ENCODE results near the gene GTF3C5. TPM values are rescaled to one million over a fixed set of nuclear protein-coding genes. Genes with fewer than 3 reads are reported as not detected.
"Not testable (repeated sequence)": the region's sequence is repeated elsewhere in the genome, so short reads cannot be mapped to it uniquely, and the experiment has no call there.

The GTF3C5 gene, protein sequence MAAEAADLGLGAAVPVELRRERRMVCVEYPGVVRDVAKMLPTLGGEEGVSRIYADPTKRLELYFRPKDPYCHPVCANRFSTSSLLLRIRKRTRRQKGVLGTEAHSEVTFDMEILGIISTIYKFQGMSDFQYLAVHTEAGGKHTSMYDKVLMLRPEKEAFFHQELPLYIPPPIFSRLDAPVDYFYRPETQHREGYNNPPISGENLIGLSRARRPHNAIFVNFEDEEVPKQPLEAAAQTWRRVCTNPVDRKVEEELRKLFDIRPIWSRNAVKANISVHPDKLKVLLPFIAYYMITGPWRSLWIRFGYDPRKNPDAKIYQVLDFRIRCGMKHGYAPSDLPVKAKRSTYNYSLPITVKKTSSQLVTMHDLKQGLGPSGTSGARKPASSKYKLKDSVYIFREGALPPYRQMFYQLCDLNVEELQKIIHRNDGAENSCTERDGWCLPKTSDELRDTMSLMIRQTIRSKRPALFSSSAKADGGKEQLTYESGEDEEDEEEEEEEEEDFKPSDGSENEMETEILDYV
- 10 to 100 TPM; 61.3 to 85.1 (median 67.9) TPM for polyA plus RNA-seq (ENCODE audit: insufficient read length in 4 of 4)

DNA sequence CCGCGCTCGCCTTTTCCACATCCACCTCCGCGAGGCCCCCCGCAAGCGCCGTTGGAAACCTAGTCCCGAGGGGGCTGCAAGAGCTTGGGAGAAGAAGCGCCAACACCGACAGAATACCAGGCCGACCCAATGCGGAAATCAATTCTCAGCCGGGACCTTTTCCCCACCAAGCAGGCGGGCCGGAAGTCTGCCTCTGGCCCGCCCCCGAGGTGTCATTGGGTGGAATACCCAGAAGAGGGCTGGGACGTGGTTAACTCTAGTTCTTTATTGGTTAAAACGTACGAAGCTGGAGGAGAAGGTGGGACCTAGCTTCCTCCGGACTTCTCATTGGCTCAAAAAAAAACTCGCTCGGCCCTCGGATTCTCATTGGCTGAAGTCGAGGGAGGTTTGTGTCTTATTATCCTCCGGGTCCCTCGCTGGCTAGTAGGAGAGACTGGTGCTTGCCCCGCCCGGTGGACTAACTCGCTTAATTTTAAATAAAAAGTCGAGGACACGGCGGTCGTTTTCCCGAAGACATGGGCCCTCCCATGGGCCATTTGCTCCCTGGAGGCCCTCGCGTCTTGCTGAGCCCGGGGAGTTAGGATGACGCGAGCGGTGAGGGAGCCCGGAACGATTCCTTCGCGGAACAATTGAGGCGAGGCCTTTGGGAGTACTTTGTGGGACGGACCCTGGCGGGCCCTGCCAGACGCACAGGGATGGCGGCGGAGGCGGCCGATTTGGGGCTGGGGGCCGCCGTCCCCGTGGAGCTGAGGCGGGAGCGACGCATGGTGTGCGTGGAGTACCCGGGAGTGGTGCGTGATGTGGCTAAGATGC is at the start of gene GTF3C5:
Gene GTF3C5 (plus strand): TSS at position 681 of the 813 bp plus-strand sequence. CDS start 15 bp downstream, at position 696.
- peak; percentile 97 to 99 (median 98) for DNase-seq (ENCODE audit: low read depth in 4 of 4, low spot score in 2 of 4)

DNA sequence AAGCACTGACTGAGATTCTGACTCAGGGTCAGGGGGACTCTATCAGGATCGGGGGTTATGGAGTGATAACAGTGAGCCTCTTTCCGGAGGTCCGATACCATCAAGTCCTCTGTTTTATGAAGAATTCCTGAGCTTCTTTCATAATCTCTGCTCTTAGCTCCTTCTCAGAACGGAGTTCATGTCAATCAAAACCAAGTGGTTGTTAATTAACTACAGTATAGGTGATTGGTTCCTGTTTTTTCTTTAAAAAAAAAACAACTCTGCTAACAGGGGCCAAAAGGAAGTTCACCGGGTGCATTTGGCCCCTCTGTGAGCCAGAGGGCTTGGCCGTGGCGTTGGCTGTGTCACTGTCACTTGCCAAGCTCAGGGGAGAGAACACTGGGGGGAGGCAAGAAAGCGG is 48.3 kb upstream of the GTF3C5 start:
- no peak for DNase-seq (ENCODE audit: low read depth in 4 of 4, low spot score in 2 of 4)

GRCh38 chr9:132983491-132984201 is 47.2 kb upstream of the GTF3C5 start:
- DNase-seq (ENCODE audit: low read depth in 4 of 4, low spot score in 2 of 4) = no peak

DNA sequence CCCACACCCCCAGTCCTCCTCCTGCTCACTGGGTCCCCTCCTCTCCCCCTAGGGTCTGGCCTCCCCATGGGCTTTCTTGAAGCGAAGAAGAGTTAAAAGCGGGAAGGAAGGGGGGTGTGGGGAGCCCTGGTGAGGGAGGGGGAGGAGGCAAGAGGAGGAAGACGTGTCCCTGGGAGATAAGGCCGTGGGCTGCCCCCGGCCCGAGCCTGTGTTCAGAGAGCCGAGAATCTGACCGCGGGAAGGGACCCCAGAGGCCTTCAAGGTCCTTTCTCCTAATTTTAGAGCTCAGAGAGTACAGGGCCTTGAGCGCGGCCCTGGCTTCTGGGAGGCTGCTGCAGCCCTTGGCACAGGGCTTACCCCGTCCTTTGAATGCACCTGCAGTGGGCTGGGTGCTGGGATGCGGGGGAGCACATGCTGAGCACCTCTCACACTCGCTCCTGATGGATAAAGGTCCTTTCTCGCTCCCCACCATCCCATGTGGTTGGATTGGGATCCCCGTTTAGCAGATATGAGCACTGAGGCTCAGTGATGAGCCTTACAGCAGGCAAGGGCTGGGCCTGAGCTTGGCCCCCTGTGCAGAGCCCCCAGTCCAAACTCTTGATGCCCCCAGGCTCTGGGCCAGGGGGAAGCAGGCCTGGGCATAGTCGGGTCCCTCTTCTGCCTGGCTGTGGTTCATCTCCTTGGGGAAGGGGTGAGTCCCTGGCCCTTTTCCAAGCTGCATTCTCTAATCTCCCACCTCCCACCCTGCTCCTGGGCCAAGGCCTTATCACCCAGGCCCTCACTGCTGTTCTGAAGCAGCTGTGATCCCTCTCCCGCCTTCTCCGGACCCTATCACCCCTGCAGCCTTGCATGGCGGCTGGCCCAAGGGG is 46.4 kb upstream of the GTF3C5 start:
- no peak for DNase-seq (ENCODE audit: low read depth in 4 of 4, low spot score in 2 of 4)

GRCh38 chr9:132985071-132985350 is 45.8 kb upstream of the GTF3C5 start:
- DNase-seq (ENCODE audit: low read depth in 4 of 4, low spot score in 2 of 4) = no peak

GRCh38 chr9:132985489-132985888 is 45.3 kb upstream of the GTF3C5 start:
- no peak for DNase-seq (ENCODE audit: low read depth in 4 of 4, low spot score in 2 of 4)

DNA sequence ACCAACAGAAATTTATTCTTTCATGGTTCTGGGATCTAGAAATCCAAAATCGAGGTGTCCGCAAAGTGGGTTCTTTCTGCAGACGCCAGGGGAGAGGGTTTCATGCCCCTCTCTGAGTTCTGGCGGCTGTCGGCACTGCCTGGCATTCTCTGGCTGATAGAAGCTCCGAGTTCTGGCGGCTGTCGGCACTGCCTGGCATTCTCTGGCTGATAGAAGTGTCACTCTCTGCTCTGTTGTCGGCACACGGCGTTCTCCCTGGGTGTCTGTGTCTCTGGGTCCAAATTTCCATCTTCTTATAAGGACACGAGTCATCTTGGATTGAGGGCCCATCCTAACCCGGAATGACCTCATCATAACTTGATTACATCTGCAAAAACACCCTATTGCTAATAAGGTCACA is 44.7 kb upstream of the GTF3C5 start:
- DNase-seq (ENCODE audit: low read depth in 4 of 4, low spot score in 2 of 4) = no peak

GRCh38 chr9:132986640-132987620 is 43.9 kb upstream of the GTF3C5 start:
- no peak for DNase-seq (ENCODE audit: low read depth in 4 of 4, low spot score in 2 of 4)

- DNase-seq (ENCODE audit: low read depth in 4 of 4, low spot score in 2 of 4) = no peak
Measured at GRCh38 chr9:132988244-132989013, 42.4 kb upstream of the GTF3C5 start.

DNA sequence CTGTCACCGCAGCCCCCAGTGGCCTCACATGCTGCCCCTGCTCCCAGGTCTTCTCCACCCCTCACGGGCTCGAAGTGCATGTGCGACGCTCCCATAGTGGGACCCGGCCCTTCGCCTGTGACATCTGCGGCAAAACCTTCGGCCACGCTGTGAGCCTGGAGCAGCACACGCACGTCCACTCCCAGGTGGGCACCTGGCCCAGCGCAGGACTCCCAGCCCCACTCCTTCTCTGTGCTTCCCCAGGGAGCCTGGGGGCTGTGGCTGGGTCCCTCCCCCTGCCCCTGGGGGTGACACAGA is 41.8 kb upstream of the GTF3C5 start:
- DNase-seq (ENCODE audit: low read depth in 4 of 4, low spot score in 2 of 4) = no peak

DNA sequence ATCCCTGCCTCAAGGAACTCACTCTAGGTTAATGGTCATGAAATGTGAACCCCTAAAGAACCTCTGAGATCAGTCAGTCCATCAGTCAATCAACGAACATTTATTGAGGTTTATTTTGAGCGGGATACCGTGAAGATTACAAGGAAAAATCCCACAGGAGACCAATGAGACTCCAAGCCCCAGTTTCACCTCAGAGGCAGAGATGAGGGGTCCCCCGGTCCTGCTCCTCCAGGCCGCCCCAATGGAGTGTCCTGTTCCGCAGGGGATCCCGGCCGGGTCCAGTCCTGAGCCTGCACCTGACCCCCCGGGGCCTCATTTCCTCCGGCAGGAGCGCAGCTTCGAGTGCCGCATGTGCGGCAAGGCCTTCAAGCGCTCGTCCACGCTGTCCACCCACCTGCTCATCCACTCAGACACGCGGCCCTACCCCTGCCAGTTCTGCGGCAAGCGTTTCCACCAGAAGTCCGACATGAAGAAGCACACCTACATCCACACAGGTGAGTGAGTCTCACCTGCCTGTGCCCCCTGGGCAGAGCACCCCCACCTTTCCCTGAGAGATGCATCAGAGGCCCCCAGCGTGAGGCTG is 41.3 kb upstream of the GTF3C5 start:
- DNase-seq (ENCODE audit: low read depth in 4 of 4, low spot score in 2 of 4) = no peak

DNA sequence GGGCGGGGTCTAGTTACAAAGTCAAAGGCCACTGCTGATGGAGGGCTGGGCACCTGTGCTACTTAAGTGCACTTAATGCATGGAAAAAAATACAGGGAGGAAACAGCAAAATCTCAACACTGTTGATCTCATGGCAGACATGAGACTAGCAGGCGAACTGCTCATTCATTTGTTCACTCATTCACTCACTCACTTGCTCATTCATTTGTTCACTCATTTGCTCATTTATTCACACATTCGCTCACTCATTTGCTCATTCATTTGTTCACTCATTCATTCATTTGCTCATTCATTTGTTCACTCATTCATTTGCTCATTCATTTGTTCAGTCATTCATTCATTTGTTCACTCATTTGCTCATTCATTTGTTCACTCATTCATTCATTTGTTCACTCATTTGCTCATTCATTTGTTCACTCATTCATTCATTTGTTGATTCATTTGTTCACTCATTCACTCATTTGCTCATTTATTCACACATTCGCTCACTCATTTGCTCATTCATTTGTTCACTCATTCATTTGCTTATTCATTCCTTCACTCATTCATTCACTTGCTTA is 40.7 kb upstream of the GTF3C5 start:
- not testable (repeated sequence) for DNase-seq (ENCODE audit: low read depth in 4 of 4, low spot score in 2 of 4)

GRCh38 chr9:132990781-132991180 is 40.0 kb upstream of the GTF3C5 start:
- DNase-seq (ENCODE audit: low read depth in 4 of 4, low spot score in 2 of 4) = no peak

DNA sequence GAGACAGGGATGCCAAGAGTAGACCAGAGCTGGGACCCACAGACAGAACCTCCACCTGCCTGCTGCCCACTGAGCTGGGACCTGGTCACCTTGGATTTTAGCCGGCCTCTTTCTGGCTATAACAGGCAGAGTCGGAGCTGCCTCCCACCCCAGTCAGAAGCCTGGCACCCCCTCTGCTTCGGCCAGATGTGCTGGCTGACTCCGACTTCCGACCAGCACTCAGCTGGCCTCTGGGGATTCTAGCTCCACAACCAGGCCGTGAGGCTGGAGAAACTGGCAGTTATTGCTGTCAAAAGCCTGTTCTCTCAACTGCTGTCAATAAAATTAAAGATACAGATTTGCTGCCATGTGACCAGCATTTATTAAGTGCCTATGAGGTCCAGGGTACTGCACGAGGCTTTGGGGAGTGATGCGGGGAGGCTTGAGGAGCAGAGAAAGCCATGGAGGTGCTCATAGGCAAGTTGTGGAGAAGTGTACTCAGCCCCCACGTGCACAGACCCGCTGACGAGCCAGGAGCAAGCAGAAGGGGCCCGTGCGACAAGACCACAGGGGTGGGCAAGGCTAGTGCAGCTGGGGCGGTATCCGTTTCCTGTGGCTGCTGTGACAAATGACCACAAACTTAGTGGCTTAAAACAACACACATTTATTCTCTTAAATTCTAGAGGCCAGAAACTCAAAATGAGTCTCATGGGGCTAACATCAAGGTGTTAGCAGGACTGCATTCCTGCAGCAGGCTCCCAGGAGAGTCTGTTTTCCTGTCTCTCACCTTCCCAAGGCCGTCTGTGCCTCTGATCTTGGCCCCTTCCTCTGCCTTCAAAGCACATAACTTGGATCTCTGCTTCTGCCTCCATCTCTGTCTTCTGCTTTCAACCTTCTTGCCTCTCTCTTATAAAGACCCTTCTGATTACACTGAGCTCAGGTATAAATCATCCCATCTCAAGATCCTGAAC is 39.2 kb upstream of the GTF3C5 start:
- DNase-seq (ENCODE audit: low read depth in 4 of 4, low spot score in 2 of 4) = no peak

DNA sequence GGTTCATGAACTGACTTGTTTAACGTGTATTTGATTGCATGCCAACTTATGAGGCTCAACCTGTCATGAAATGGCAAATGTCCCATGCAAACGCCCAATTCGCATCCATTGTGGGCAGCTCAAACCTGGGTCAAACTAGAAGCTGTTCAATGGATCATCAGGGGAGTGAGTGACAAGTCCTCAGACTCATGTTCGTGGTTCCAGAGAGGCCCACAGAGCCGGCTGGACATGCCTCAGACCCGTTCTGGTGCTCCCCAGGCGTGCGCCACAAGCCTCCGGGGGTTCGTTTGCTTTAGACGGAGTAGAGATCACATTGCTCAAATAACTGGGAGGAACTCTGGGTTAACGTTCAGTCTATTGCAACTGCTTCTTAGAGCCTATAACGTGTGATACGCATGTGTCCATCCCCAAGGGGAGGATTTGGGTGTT is 37.3 kb upstream of the GTF3C5 start:
- no peak for DNase-seq (ENCODE audit: low read depth in 4 of 4, low spot score in 2 of 4)

DNA sequence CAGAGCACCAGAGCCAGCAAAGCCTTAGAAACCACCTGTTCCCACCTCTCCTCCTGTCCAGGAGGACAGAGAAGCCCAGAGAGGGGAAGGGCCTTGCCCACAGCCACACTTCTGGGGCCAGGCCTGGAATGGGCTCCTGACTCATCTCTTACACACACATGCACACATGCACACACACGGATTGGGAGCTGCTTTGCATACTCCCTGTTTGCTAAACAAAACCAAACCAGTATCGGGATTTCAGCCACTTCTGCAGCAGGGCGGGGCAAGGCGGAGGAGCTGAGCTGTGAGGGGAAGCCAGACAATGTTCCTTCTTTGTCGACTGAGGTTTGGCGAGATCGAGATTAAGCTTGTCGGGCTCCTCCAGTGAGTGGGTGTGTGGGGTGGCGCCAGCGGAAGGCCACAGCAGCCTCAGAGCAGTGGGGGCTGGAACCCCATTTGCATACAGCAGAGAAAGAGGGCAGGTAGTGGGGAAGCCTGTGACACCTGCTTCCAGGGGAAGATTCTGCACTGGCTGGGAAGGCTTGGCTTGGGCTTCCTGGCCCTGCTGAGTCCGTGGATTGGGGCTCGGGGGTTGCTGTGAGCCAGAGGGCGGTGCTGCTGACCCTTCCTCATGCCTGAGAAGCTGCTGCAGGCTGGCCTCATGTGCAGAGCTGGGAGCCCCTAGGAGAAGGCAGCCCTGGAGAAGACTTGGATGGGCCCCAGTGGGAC is 36.2 kb upstream of the GTF3C5 start:
- no peak for DNase-seq (ENCODE audit: low read depth in 4 of 4, low spot score in 2 of 4)

All from left renal cortex interstitium (tissue), 4 donors.